ENCODE data around the gene HLCS. TPM values are rescaled to one million over a fixed set of nuclear protein-coding genes. Genes with fewer than 3 reads are reported as not detected.

HLCS gene
- total RNA-seq, 1 experiment from 2014 or later: 29.2 TPM

DNA sequence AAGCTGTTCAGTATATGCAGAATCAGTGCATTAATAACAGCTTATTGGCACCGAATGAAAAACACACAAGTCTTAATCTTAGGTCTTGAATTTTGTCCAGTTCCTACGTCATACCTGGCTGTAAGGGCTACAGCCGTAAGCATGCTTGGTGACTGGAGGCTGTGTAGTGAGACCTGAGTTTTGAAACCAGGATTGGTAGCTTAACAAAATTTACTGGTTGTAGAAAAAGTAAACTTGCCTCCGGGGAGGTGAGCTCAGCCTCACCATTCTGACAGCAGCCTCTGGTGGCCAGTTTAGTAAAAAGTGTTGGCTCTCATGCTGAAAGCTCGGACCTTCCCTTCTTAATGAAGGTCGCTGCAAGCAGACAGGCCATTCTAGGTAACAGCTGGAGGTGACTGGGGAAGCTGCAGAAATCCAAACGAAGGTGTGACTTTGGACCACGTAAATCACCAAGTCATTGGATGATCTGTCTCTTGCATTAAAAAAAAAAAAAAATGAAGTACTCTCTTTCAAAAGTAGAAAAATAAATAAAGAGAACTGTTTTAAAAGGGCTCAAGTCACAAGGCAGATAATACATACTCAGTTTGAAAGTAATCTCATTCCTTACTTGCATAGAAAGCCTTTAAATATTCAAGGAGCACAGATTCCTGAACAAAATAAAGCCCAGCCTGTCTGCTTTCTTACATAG is 48.9 kb downstream of the HLCS start:
- DNase-seq (ENCODE audit: extremely low read depth, low read depth): peak; percentile 51

DNA sequence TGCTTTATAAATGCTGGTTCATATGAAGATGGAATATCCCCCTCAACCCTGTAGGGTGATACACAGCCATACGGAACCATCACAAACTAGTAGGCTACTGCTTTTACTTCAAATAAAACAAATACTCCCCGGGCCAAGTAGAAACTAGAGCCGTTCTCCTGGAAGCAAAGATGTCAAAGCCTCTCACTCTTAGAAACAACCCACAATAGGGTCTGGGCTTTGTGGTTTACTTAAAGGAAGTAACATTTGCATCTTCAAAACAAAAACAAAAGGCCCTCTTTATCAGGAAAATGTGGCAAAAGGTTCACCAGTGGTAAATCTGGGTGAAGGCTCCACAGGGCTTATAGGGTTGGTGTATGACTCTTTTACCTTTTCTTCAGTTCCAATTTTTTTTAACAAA is 49.8 kb downstream of the HLCS start:
- no peak for DNase-seq (ENCODE audit: extremely low read depth, low read depth)

DNA sequence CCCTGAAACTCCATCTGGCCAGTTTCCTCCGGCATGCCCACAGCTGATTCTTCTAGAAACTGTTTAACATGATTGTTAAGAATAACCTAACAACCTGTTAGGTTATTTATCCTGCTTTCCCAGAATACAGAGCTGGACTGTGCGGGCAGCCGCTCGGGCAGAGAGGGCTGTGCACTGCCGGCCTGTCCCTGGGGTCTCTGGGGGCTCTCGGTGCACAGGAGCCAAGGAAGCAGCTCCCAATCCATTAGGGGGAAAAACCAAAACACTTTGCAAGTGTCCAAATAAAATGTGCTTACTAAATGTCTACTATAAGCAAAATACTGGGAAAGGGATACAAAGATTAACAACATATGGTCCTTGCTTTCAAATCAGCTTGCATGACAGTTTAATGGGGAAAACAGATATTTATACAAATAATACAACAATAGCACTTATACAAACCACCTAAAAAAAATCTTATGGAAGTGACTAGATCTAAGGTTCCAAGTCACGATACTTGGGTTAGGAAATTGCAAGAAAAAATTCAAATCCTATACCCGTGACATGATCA is 50.7 kb downstream of the HLCS start:
- no peak for DNase-seq (ENCODE audit: extremely low read depth, low read depth)

DNA sequence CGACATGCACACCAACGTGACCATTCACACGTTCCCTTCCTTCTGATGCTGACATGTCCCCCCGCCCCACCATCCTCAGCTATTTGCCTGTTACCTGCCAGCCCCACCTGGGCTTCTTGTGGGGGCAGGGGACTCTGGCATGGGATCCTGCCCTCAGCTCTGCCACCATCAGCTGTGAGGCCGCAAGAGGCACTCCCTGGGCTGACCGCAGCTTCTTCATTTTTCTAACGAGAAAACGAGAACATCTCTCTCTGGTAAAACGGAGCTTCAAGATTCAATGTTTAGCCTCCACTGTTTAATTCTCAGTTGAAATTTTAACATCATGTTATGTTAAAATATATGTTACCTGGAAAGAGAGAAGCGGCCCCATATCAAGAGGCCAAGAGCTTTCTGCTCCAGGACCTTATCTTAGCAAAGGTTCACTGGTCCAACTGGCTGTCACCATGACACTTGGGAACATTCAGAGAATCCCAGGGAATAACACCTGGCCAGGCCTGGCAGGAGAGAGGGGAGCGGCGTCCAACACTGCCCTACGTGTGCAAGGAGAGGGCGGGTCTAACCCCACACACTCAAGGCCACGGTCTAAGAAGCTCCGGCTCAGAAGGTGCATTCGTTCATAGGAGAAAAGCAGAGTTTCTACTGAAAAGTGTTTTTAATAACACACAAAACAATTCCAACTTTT is 51.3 kb downstream of the HLCS start:
- no peak for DNase-seq (ENCODE audit: extremely low read depth, low read depth)

DNA sequence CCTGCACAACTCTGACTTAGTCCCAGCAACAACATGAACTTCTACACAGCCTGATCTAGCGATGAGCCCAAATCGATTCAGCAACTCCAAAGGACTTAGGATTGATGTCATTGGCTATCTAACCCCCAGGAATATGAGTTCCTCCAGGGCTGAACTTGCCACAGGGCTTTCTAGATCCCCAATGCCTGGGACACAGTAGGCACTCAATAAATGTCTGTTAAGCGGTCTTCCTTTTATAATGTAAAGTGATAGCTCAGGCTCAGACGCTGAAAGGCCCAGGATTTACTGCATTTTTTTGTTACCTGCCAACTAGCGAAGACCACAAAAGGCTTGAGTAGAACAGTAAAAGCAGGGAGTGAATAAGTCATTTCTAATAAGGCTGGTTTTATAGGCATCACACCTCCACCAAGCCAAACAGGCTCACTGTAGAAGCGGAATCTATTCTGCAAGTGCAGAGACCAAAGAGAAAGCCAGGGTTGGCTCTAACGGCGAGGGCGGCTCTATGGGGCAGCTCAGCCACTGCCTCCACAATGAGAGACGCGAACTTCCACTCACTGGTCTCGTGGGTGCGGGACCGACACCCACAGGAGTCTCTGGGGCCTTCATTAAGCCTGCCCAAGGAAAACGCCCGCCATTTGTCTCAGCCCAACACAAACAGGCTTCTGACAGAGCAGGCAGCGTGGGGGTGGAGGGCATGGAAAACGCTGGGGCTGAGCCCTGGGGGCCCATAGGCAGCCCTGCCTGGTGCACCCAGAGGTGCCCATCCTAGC is 52.0 kb downstream of the HLCS start:
- DNase-seq (ENCODE audit: extremely low read depth, low read depth): no peak

DNA sequence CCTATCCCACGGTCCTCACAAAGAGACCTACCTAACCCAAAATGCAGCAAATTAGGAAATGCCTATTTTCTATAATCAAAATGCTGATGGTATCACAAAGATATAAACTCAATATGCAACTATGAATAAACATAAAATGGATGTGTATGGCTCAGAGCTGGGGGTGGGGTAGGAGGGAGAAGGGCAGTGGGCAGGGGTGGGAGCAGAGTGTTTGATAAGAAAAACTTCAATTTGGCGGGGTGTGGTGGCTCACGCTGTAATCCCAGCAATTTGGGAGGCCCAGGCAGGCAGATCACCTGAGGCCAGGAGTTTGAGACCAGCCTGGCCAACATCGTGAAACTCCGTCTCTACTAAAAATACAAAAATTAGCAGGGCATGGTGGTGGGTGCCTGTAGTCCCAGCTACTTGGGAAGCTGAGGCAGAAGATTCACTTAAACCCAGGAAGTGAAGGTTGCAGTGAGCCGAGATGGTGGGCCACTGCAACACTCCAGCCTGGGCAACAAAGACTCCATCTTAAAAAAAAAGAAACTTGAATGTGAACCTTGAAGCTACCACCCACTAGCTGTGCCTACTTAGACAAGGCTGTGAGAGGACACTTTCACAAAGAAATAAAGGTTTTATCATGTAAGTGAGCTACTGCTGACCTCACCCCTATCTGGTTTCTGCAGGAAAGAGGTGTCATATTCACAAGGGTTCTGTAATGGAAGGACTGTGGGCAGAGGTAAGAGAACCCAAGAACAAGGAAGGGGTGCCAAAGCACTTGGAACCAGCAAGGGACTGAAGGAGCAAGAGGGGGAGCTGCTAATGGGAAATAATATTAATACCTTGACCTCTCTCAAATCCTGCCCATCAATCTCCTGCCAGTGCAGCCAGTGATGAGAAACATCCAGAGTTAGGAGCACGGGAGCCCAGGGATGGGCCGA is 53.0 kb downstream of the HLCS start:
- DNase-seq (ENCODE audit: extremely low read depth, low read depth): no peak

DNA sequence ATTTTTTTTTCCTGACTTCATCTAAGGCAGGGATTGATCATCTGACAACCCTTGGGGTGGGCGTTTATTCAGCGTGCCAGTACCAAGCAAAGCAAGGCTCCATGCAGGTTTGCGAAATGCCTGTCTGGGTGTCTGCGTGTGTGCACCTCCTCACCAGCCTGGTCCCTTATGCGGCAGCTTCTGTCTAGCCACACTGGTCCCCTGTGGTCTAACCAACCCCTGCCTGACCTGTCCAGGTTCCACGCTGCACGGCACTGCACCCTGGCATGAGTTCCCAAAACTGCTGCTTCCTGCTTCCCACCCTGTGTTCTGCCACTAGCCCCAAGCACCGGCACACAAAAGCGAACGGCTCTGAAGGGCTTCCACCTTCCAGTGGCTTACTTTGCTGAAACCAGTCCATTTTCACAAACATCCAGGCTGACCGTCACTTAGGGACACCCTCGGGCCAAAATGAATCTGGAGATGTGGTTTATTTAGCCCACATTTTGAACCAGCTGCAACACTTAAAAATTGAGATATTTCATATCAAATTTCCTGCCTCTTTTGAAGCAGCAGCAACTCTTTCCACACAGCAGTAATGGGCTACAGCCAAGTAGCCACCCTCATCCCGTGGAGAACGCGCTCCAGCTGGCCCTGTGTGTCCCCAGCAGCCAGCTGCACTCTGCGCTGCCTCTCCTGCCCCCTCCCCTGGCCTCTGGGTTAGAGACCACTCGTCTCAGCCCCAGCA is 55.7 kb downstream of the HLCS start:
- no peak for DNase-seq (ENCODE audit: extremely low read depth, low read depth)

DNA sequence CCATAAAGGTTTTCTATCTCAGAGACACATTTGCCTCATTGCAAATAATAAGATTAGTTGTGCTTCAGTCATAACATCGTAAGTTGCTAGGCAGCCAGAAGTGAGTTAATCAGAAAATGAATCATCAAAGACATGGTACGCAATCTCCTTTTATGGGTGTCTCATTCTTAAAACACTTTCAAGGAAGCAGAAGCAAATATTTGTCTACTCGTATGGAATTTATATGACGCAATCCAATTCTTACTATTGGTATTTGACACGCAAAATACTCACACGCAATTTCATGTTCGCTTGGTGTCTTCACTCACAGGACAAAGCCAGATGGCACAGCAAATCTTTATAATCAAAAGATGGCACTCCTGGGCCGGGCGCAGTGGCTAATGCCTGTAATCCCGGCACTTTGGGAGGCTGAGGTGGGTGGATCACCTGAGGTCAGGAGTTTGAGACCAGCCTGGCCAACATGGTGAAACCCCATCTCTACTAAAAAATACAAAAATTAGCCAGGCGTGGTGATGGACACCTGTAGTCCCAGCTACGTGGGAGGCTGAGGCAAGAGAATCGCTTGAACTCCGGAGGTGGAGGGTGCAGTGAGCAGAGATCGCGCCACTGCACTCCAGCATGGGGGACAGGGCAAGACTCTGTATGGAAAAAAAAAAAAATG is 56.4 kb downstream of the HLCS start:
- DNase-seq (ENCODE audit: extremely low read depth, low read depth): peak; percentile 90

DNA sequence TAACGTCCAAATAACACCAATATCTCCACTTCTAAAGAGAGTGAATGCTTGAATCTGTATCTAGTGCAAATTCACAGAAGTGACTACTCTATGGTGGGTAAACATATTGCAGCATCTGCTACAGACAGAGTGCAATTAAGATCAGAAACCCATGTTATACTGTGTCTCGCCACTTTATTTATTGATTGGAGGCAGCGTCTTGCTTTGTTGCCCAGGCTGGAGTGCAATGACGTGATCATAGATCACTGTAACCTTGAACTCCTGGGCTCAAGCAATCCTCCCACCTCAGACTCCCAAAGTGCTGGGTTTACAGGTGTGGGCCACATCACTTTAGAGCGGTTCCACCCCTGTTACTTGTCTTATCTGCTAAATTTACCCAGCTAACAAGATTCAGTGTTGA is 57.0 kb downstream of the HLCS start:
- DNase-seq (ENCODE audit: extremely low read depth, low read depth): peak; percentile 9

DNA sequence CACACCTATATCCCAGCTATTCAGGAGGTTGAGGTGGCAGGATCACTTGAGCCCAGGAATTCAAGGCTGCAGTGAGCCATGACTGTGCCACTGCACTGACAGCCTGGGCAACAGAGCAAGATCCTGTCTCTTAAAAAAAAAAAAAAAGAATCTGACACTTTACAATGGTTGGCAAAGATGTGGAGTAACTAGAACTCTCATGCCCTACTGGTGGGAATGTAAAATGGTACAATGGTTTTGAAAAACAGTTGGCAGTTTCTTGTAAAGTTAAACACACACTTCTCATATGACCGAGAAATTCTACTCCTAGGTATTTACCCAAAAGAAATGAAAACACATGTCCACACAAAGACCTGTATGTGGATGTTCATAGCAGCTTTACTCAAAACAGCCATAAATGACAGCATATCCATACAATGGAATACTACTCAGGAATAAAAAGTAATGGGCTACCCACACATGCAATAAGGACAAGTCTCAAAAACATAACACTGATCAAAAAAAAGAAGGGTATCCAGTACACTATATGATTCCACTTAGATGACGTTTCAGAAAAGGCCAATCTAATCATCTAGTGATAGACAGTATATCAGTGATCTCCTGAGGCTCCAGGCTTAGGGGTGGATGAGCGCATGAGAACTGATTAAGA is 58.1 kb downstream of the HLCS start:
- DNase-seq (ENCODE audit: extremely low read depth, low read depth): peak; percentile 53

DNA sequence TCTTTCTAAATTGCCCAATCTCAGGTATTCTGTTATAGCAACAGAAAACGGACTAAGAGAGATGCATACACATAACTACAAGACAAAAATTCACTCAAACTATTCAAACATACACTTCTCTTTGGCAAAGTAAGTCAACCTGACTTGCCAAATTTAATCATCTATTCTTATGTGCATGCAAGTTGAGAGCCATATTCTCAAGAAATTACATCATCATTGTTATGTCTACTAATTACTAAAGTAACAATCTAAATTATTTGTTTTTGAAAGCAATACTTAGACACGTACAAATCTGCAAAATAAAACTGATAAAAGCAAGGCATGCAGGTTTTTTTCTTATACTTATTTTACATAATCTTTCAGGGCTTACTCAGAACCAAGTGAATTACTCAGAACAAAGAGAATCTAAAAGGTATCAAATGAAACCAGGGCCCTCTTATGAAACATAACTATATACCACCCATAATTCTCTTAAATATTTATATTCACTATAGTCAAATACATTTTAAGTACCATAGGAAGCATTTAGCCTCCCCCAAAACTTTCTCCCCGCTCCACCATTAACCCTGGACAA is 62.3 kb downstream of the HLCS start:
- DNase-seq (ENCODE audit: extremely low read depth, low read depth): no peak

DNA sequence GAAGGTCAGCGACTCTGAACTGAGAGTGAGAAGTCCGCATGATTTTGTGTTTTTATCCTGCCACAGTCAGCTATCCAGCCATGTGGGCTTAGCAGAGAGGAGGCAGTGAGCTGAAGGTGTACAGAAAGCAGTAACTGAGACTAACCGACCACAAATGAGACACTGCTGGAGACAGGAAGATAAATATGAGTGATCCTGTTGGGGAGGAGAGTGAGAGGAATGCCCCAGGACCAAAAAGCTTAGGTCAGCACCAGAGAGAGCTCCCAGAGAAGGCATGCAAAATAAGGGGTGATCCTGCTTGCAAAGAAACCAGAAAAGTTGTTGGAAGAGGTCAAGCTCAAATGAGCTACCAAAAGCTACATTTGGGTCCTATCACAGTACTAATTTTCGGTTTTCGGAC is 63.7 kb downstream of the HLCS start:
- DNase-seq (ENCODE audit: extremely low read depth, low read depth): no peak

DNA sequence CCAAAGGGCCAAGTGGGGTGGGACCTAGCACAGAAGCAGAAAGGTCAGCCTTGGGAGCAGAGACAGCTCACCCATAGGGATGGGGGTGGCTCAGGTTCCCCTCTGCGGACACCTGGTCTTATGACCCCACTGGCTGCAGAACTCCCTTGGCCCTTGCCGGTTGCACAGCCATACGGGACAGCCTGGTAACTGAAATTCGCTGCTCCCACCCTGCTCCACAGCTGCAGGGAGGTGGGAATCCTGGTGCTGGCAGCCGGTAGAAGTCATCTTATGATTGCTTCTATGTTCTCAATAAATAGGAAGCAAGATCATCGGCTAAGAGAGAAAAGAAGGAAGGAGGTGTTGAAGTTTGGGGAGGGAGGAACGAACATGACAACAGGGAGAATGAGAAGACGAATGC is 64.1 kb downstream of the HLCS start:
- no peak for DNase-seq (ENCODE audit: extremely low read depth, low read depth)

DNA sequence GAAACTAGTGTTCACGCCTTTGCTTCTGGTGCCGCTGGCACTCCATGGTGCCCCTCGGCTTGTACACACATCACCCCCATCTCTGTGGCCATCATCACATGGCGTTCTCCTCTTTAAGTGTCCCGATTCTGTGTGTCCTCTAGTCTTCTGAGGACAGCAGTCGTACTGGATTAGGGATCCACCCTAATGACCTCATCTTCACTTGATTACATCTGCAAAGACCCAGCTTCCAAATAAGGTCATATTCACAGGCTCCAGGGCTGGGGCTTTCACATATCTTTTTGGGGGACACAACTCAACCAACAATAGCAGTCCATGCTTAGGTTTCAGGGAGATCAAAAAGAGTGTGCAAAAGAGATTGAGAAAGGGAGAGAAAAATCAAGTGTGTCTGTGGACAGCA is 64.9 kb downstream of the HLCS start:
- DNase-seq (ENCODE audit: extremely low read depth, low read depth): no peak

DNA sequence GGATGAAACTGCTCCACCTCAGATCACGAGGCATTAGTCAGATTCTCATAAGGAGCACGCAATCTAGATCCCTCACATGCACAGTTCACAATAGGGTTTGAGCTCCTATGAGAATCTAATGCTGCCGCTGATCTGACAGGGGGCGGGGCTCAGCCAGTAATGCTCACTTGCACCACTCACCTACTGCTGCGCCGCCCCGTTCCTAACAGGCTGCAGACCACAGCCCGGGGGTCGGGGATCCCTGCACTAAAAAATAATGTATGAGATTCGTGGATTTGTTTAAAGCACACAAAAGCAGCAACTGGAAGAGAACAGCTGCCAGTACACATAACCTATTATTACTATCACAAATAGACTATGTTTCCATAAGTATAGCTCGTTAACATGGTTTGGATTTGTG is 72.9 kb downstream of the HLCS start:
- no peak for DNase-seq (ENCODE audit: extremely low read depth, low read depth)

DNA sequence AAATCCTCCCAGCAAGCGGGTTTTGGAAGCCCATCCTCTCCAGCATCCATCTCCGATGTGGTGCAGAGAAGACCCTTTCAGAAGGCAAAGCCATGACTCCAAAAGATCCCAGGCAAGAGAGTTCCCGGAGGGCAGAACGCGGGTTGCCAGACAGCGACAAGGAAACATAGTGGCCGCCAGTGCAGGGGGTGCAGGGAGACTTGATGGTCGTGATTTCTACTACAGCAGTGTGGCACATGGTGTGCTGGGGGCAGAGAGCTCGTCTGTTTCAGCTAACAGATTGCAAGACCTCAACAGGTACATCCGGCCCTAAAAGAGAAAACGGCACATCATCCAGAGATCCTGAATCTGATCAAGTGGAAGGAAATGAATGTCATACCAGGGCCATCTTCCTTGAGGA is 74.3 kb downstream of the HLCS start:
- no peak for DNase-seq (ENCODE audit: extremely low read depth, low read depth)

DNA sequence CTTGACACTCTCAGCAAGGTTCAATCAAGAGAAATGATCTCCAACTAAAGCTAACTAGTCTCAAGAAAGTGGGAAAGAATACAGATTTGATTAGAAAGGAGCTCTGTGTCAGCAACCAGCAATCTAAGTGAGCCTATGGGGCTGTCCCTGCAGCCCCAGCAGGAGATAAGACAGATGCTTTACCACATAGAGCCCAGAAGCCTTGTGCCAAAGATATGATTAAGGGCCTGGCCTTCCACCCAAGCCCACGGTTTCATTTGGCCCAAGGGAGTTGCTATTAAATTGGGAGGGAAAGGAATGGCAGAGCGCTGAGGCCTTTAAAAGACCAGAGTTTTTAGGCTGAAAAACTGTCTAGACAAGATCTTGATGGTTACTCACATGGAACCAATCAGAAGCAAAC is 74.8 kb downstream of the HLCS start:
- no peak for DNase-seq (ENCODE audit: extremely low read depth, low read depth)

DNA sequence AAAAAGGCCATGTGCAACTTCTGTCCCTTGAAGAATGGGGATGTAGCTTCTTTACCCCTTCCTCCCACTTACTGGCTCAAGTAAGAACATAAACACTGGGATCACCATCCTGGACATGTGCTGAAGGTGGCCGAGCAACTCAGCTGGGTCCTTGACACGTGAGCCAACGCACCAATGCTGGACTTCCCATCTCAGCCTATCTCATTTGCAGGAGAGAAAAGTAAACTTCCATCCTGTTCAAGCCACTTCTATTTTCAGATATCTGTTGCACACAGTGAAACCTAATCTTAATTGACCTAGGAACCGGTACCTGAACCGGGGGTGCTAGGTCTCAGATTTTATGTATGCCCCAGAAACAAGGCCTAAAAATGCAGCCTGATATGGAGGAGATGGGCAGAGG is 75.3 kb downstream of the HLCS start:
- DNase-seq (ENCODE audit: extremely low read depth, low read depth): no peak

Measured in NCI-H460 (cell line).